GM23248 (cell line): ENCODE data around the gene RNF26.

Source experiments
- EZH2 ChIP-seq: fragments of 200-600 bp; sonication (generic); IDR thresholded peaks from 2 replicates; pipeline ENCODE4 v1.6.1; 2018; ENCODE audit warnings: antibody characterized with exemption, mild to moderate bottlenecking; ENCODE audit not compliant: insufficient read depth, poor library complexity, severe bottlenecking
- EZH2phosphoT487 ChIP-seq: fragments of 200-600 bp; sonication (generic); IDR thresholded peaks from 2 replicates; pipeline ENCODE4 v1.6.1; 2018; ENCODE audit warnings: antibody characterized with exemption, moderate library complexity, mild to moderate bottlenecking, low read depth; ENCODE audit not compliant: insufficient read depth

- TF ChIP-seq EZH2phosphoT487 = no peak
- no peak for TF ChIP-seq EZH2
Observed at GRCh38 chr11:119336744-119337469, 2.6 kb downstream of the RNF26 start.
